ENCODE data around the gene COA8. TPM values are rescaled to one million over a fixed set of nuclear protein-coding genes. Genes with fewer than 3 reads are reported as not detected.

COA8 gene
- total RNA-seq, 4 donors from 2014 or later, result 1.5 to 17.1 (median 15.2) TPM; not detected in 1

- TF ChIP-seq EP300 (IDR thresholded peaks at IDR 0.05; ENCODE audit: low read depth), result no peak
- no peak for TF ChIP-seq POLR2A (IDR thresholded peaks at IDR 0.05)
- TF ChIP-seq CTCF (IDR thresholded peaks at IDR 0.05), result no peak
- TF ChIP-seq POLR2AphosphoS5 (IDR thresholded peaks at IDR 0.05), result peak in 1 of 3 donors; percentile 8
- 73 to 83% methylated on average over 14 to 16 of the region's 16 CpGs for WGBS, 2 donors (ENCODE audit: low coverage in 1 of 2)
Measured at GRCh38 chr14:103627073-103628025, 64.6 kb downstream of the COA8 start.

GRCh38 chr14:103628221-103628683, 65.5 kb downstream of the COA8 start:
- WGBS, 2 donors (ENCODE audit: low coverage in 1 of 2), result 0 to 5% methylated on average over 5 to 31 of the region's 31 CpGs
- in situ Hi-C loops (cut with MboI; ENCODE audit: low pct_ligation_motif_present in 1 of 4, low pct_unique_long_range_greater_than_20kb in 1 of 4, low sequenced_read_pairs in 3 of 4) (no loop called here), intact Hi-C loops (cut with DNase I; ENCODE audit: low total_unique reads) (no loop called here)
- H3K27ac ChIP-seq, result peak overlapping the region; percentile 97 to 99 (median 98)
- peak; percentile 85 for DNase-seq
- H3K9me3 ChIP-seq, result no peaks in the 10 kb centered on the region
- H3K4me1 ChIP-seq, result peaks cover 24 to 76% (median 38%) of the 10 kb centered on the region in 4 donors
- no peaks in the 10 kb centered on the region for H3K36me3 ChIP-seq
- peak overlapping the region; percentile 84 to 100 (median 92) for H3K4me3 ChIP-seq
- no peaks in the 10 kb centered on the region for H3K27me3 ChIP-seq
- peak; percentile 93 for TF ChIP-seq POLR2A (IDR thresholded peaks at IDR 0.05)
- TF ChIP-seq EP300 (IDR thresholded peaks at IDR 0.05; ENCODE audit: low read depth), result no peak
- TF ChIP-seq POLR2AphosphoS5 (IDR thresholded peaks at IDR 0.05), result peak; percentile 79 to 92 (median 90)

More at GRCh38 chr14:103627073-103628025, 64.6 kb downstream of the COA8 start:
- Histone ChIP-seq H3K36me3 (no peaks in the 10 kb centered on the region), H3K4me1 (peaks cover 24 to 69% (median 37%) of the 10 kb centered on the region in 4 donors), H3K4me3 (no peak overlapping the region), H3K27ac (peak overlapping the region; percentile 97 to 99 (median 98)), H3K9me3 (no peaks in the 10 kb centered on the region), H3K27me3 (no peaks in the 10 kb centered on the region)
- peak; percentile 9 for DNase-seq
- in situ Hi-C loops (cut with MboI; ENCODE audit: low pct_ligation_motif_present in 1 of 4, low pct_unique_long_range_greater_than_20kb in 1 of 4, low sequenced_read_pairs in 3 of 4) (no loop called here), intact Hi-C loops (cut with DNase I; ENCODE audit: low total_unique reads) (no loop called here)

GRCh38 chr14:103628684-103629502, 66.1 kb downstream of the COA8 start, which contains the start of gene KLC1:
TSS of gene KLC1 (plus strand) at chr14:103629211. CDS start at chr14:103654565, 25,354 bp downstream.
- Histone ChIP-seq H3K27ac (peak within 1 kb of the TSS; percentile 97 to 99 (median 98)), H3K4me3 (peak within 1 kb of the TSS; percentile 84 to 100 (median 92)), H3K27me3 (no peaks in the 10 kb centered on the region), H3K4me1 (peaks cover 28 to 76% (median 41%) of the 10 kb centered on the region in 4 donors), H3K9me3 (no peaks in the 10 kb centered on the region), H3K36me3 (no peaks in the 10 kb centered on the region)
- intact Hi-C loops (cut with DNase I; ENCODE audit: low total_unique reads), result no loop called here
- 1% methylated on average over 31 of the region's 97 CpGs; no CpG with 5 or more reads in 1 of the 2 donors for WGBS, 2 donors (ENCODE audit: low coverage in 1 of 2)
- DNase-seq, result peak; percentile 89
- in situ Hi-C loops (cut with MboI; ENCODE audit: low pct_ligation_motif_present in 1 of 4, low pct_unique_long_range_greater_than_20kb in 1 of 4, low sequenced_read_pairs in 3 of 4), result no loop called here
- TF ChIP-seq CTCF (IDR thresholded peaks at IDR 0.05) (peak in 1 of 5 experiments; percentile 10), EP300 (IDR thresholded peaks at IDR 0.05; ENCODE audit: low read depth) (peak; percentile 16), POLR2AphosphoS5 (IDR thresholded peaks at IDR 0.05) (peak; percentile 85 to 94 (median 93)), POLR2A (IDR thresholded peaks at IDR 0.05) (peak; percentile 75)

- 0 to 1% methylated on average over 5 to 56 of the region's 71 CpGs for WGBS, 2 donors (ENCODE audit: low coverage in 1 of 2)
Measured at GRCh38 chr14:103629503-103630121, 66.9 kb downstream of the COA8 start.

More at GRCh38 chr14:103629503-103630121, 66.9 kb downstream of the COA8 start:
- Histone ChIP-seq H3K4me1 (peaks cover 23 to 76% (median 46%) of the 10 kb centered on the region in 4 donors), H3K36me3 (no peaks in the 10 kb centered on the region), H3K9me3 (no peaks in the 10 kb centered on the region), H3K4me3 (peak overlapping the region; percentile 84 to 100 (median 92)), H3K27me3 (no peaks in the 10 kb centered on the region), H3K27ac (peak overlapping the region; percentile 97 to 99 (median 98))
- intact Hi-C loops (cut with DNase I; ENCODE audit: low total_unique reads), result loop anchor here (10.0 kb wide), 1 partner anchor 55 kb away; no protein-coding TSS in a partner anchor
- in situ Hi-C loops (cut with MboI; ENCODE audit: low pct_ligation_motif_present in 1 of 4, low pct_unique_long_range_greater_than_20kb in 1 of 4, low sequenced_read_pairs in 3 of 4), result no loop called here
- peak; percentile 58 for DNase-seq
- TF ChIP-seq POLR2AphosphoS5 (IDR thresholded peaks at IDR 0.05) (peak in 1 of 3 donors; percentile 8), POLR2A (IDR thresholded peaks at IDR 0.05) (no peak)

All from transverse colon (tissue), 4 donors.